CD8-positive, alpha-beta memory T cell (primary cell): ENCODE results near the gene ABHD12B. TPM values are rescaled to one million over a fixed set of nuclear protein-coding genes. Genes with fewer than 3 reads are reported as not detected.

ENCODE experiments used
- CTCF ChIA-PET: fragments of 350-600 bp; sonication (Branson Sonifier 250); formaldehyde crosslinking; loops from one replicate; lab custom pipeline; 2021; ENCODE audit warnings: antibody characterized with exemption; lab: Charles Lee
- POLR2A ChIA-PET: fragments of 350-600 bp; sonication (Branson Sonifier 250); formaldehyde crosslinking; loops from one replicate; lab custom pipeline; 2021; ENCODE audit warnings: antibody characterized with exemption; lab: Charles Lee
- DNase-seq, 5 donors: peaks; one replicate each; pipeline versions ENCODE4 v3.0.0 to v3.0.0-alpha.2; 2020 to 2022; ENCODE audit warnings: mixed read lengths in 1 of 5
- H3K27ac ChIP-seq: one replicate; pipeline ENCODE4 v1.7.0; 2013; ENCODE audit warnings: low read depth, mild to moderate bottlenecking, low read length, moderate library complexity
- H3K27me3 ChIP-seq: 2 replicates; pipeline ENCODE4 v1.7.0; 2013; ENCODE audit warnings: low read length, mild to moderate bottlenecking; ENCODE audit not compliant: insufficient read depth, poor library complexity, severe bottlenecking
- H3K36me3 ChIP-seq: 2 replicates; pipeline ENCODE4 v1.7.0; 2013; ENCODE audit warnings: mild to moderate bottlenecking, low read length, moderate library complexity; ENCODE audit not compliant: insufficient read depth
- H3K4me1 ChIP-seq: 2 replicates; pipeline ENCODE4 v1.7.0; 2013; ENCODE audit warnings: mild to moderate bottlenecking, low read length, moderate library complexity; ENCODE audit not compliant: insufficient read depth
- H3K4me3 ChIP-seq: 2 replicates; pipeline ENCODE4 v1.7.0; 2013; ENCODE audit warnings: mild to moderate bottlenecking, low read length
- H3K9me3 ChIP-seq: 2 replicates; pipeline ENCODE4 v1.7.0; 2013; ENCODE audit warnings: mild to moderate bottlenecking, low read length
- H3K27ac Mint-ChIP-seq, 8 donors: one replicate each; pipeline ENCODE4 v1.8.0; 2020 to 2021; ENCODE audit warnings: mixed read lengths in 8 of 8, mild to moderate bottlenecking in 6 of 8, inconsistent platforms in 3 of 8, moderate library complexity in 3 of 8
- H3K27me3 Mint-ChIP-seq, 2 donors: one replicate each; pipeline ENCODE4 v1.8.0; 2020 to 2021; ENCODE audit warnings: mixed read lengths in 2 of 2, mild to moderate bottlenecking in 1 of 2, moderate library complexity in 1 of 2
- H3K36me3 Mint-ChIP-seq, 3 donors: one replicate each; pipeline ENCODE4 v1.8.0; 2020 to 2021; ENCODE audit warnings: mixed read lengths in 3 of 3, inconsistent platforms in 1 of 3, mild to moderate bottlenecking in 1 of 3
- H3K4me1 Mint-ChIP-seq, 3 donors: one replicate each; pipeline ENCODE4 v1.8.0; 2020 to 2021; ENCODE audit warnings: mixed read lengths in 3 of 3, inconsistent platforms in 1 of 3, mild to moderate bottlenecking in 1 of 3
- H3K4me3 Mint-ChIP-seq, 7 donors: one replicate each; pipeline ENCODE4 v1.8.0; 2020 to 2021; ENCODE audit warnings: mixed read lengths in 7 of 7, mild to moderate bottlenecking in 6 of 7, moderate library complexity in 4 of 7, inconsistent platforms in 2 of 7
- H3K9me3 Mint-ChIP-seq, 5 donors: one replicate each; pipeline ENCODE4 v1.8.0; 2020 to 2022; ENCODE audit warnings: mixed read lengths in 5 of 5, mild to moderate bottlenecking in 3 of 5, moderate library complexity in 2 of 5, inconsistent platforms in 1 of 5
- polyA plus RNA-seq: library from polyadenylated mRNA; unstranded; fragments of 300-500 nt; fragmentation: Illumina TruSeq; gene quantifications from one replicate; pipeline ENCODE4 v1.2.3, GENCODE V29; 2021
- total RNA-seq, 2 experiments: library from RNA; stranded (reverse); gene quantifications; one replicate each; pipeline ENCODE4 v1.2.3, GENCODE V29; 2021

Gene ABHD12B
- total and polyA plus RNA-seq, 3 experiments from 2014 or later = not detected

GRCh38 chr14:50953502-50953901, 81.6 kb downstream of the ABHD12B start:
- POLR2A ChIA-PET = no interaction called here
- no peaks in the 10 kb centered on the region for H3K9me3 Mint-ChIP-seq
- H3K4me1 ChIP-seq = no peaks in the 10 kb centered on the region
- H3K36me3 ChIP-seq = no peaks in the 10 kb centered on the region
- H3K36me3 Mint-ChIP-seq = no peaks in the 10 kb centered on the region
- no peaks in the 10 kb centered on the region for H3K9me3 ChIP-seq
- H3K4me3 Mint-ChIP-seq = no peak overlapping the region
- no peak overlapping the region for H3K4me3 ChIP-seq
- H3K27ac ChIP-seq = no peak overlapping the region
- no peaks in the 10 kb centered on the region for H3K27me3 ChIP-seq
- no peaks in the 10 kb centered on the region for H3K4me1 Mint-ChIP-seq
- CTCF ChIA-PET = no interaction called here
- H3K27ac Mint-ChIP-seq = no peak overlapping the region
- H3K27me3 Mint-ChIP-seq = peaks cover 4% of the 10 kb centered on the region in 2 donors
- no peak for DNase-seq

Other genes with a start within 250 kb of the ABHD12B start
- gene SAV1, start 203.7 kb upstream of the ABHD12B start, total RNA-seq = 10 to 100 TPM; 12.9 to 13.9 TPM
- 13.7 TPM for gene SAV1, start 203.7 kb upstream of the ABHD12B start, polyA plus RNA-seq
- 10 to 100 TPM; 73.8 to 77.8 TPM for gene NIN, start 40.9 kb upstream of the ABHD12B start, total RNA-seq
- gene NIN, start 40.9 kb upstream of the ABHD12B start, polyA plus RNA-seq = 64.3 TPM
- gene PYGL, start 72.4 kb downstream of the ABHD12B start, total RNA-seq = under 1 TPM; 0.44 to 0.81 TPM
- not detected for gene PYGL, start 72.4 kb downstream of the ABHD12B start, polyA plus RNA-seq
- 1 to 10 TPM in 1 of 2 experiments, under 1 TPM in 1; 0.85 to 1.0 TPM for gene TRIM9, start 223.1 kb downstream of the ABHD12B start, total RNA-seq
- 0.05 TPM for gene TRIM9, start 223.1 kb downstream of the ABHD12B start, polyA plus RNA-seq